Thyroid gland (tissue), 4 donors: Measurements from ENCODE around the gene SMAD3. TPM values are rescaled to one million over a fixed set of nuclear protein-coding genes. Genes with fewer than 3 reads are reported as not detected.

Experiments
- DNase-seq, 2 donors: peaks; one replicate each; pipeline ENCODE4 v3.0.0-alpha.2; 2019
- H3K27ac ChIP-seq, 3 donors: fragments of 200-600 bp; sonication (generic); 1 replicate in 2 of 3; 2 replicates in 1 of 3; pipeline ENCODE4 v1.5.1; 2016 to 2019; ENCODE audit warnings: mild to moderate bottlenecking in 1 of 3, moderate library complexity in 1 of 3
- H3K27me3 ChIP-seq: fragments of 200-600 bp; sonication (generic); one replicate; pipeline ENCODE4 v1.5.1; 2019
- H3K36me3 ChIP-seq, 2 donors: fragments of 200-600 bp; sonication (generic); one replicate each; pipeline ENCODE4 v1.5.1; 2016 to 2019
- H3K4me1 ChIP-seq, 2 donors: fragments of 200-600 bp; sonication (generic); one replicate each; pipeline ENCODE4 v1.5.1; 2017 to 2019
- H3K4me3 ChIP-seq, 3 donors: fragments of 200-600 bp; sonication (generic); replicated peaks in 1 of 3; 1 replicate in 2 of 3; 2 replicates in 1 of 3; pipeline ENCODE4 v1.5.1; 2016; ENCODE audit warnings: mild to moderate bottlenecking in 1 of 3
- H3K9me3 ChIP-seq: fragments of 200-600 bp; sonication (generic); one replicate; pipeline ENCODE4 v1.5.1; 2017
- POLR2A ChIP-seq, 2 donors: fragments of 450-650 bp; IDR thresholded peaks; one replicate each; pipeline ENCODE4 v1.6.1; 2017; ENCODE audit warnings: antibody characterized with exemption in 2 of 2, mild to moderate bottlenecking in 2 of 2, moderate library complexity in 1 of 2
- WGBS, 2 donors: methylation state at CpG; one replicate each; pipeline ENCODE4 v1.1.5; 2017; 5-methylcytosine and 5-hydroxymethylcytosine counted together
- intact Hi-C: fragments of 100-400 bp; cut with DNase I; formaldehyde crosslinking; loops from one replicate; pipeline ENCODE4 v1.15.1; 2023
- total RNA-seq, 4 donors: library from RNA; depleted of rRNA; stranded (reverse); fragments of >200 nt; gene quantifications; one replicate each; pipeline ENCODE4 v1.2.3, GENCODE V29; 2016
- TF ChIP-seq, protein P1 (sequence below), 6 experiments: fragments of 200-600 bp in 3 of 6; fragments of 450-650 bp in 3 of 6; sonication (generic) in 3 of 6; IDR thresholded peaks; one replicate each; pipeline ENCODE4 v1.5.1; 2016 to 2019; ENCODE audit warnings: antibody characterized with exemption in 6 of 6, mild to moderate bottlenecking in 2 of 6, inconsistent platforms in 1 of 6, moderate library complexity in 1 of 6

The SMAD3 gene
- total RNA-seq, 4 donors from 2014 or later: 33.6 to 66.5 (median 47.3) TPM

DNA sequence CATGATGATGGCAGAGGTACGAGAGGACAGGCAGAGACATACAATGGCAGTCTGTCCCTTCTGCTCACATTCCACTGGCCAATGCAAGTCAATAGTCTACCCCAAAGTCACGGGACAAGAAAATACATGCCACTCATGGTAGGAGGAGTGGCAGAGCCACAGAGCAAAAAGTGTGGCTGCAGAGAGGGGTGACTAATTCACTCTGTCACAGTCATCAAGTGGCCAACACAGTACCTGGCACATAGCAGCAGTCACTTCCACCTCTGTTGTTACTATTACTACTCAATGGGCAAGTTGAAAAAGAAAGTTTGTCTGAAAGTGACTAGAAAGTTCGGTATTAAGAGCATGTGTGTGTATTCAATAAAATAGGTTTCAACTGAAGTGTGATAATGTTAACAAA is 91.4 kb downstream of the SMAD3 start:
- 97 to 98% methylated on average over 3 of the region's 3 CpGs for WGBS, 2 donors
- no peak for DNase-seq
- intact Hi-C loops: no loop called here

DNA sequence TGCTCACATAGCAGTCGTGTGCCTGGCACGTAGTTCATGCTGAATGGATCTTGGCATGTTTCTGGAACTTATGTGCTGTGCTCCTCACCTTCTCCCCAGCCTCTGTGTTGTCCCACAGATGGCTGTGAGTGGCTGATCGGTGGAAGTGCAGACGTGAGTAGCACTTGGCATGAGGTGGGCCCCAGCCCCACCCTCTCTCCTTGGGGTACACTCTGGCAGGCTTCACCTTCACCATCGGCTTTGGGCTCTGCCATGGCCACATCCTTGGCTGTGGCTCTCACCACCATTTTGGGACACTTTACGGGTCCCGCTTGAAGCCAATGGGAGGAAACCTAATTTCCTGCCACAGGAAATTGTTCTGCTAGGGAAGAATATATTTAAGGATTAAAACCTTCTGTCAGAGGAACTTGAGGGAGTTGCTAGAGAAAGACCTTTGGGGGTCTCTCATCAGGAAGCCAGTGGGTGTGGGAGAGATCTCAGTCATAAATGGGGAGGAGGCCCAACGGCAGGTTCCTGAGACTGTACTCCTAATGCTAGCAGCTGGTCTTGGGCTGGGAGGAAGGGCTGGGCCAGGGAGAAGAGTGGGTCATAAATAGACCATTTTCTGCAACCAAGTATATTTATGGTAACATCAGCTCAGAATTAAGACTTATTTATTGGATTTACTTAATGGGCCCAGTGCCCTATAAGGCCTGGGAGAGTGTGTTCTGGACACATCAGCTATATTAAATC is 92.3 kb downstream of the SMAD3 start:
- intact Hi-C loops: no loop called here
- WGBS, 2 donors: 74 to 79% methylated on average over 8 of the region's 8 CpGs
- Histone ChIP-seq H3K27ac (peak overlapping the region in 2 of 3 donors; percentile 47 to 52), H3K4me3 (no peak overlapping the region), H3K36me3 (no peaks in the 10 kb centered on the region), H3K27me3 (no peaks in the 10 kb centered on the region), H3K4me1 (peaks cover 49 to 61% of the 10 kb centered on the region in 2 donors), H3K9me3 (no peaks in the 10 kb centered on the region)
- peak in 1 of 2 donors; percentile 1 for DNase-seq
- no peak for TF ChIP-seq POLR2A (IDR thresholded peaks at IDR 0.05)
- TF ChIP-seq, protein P1, sequence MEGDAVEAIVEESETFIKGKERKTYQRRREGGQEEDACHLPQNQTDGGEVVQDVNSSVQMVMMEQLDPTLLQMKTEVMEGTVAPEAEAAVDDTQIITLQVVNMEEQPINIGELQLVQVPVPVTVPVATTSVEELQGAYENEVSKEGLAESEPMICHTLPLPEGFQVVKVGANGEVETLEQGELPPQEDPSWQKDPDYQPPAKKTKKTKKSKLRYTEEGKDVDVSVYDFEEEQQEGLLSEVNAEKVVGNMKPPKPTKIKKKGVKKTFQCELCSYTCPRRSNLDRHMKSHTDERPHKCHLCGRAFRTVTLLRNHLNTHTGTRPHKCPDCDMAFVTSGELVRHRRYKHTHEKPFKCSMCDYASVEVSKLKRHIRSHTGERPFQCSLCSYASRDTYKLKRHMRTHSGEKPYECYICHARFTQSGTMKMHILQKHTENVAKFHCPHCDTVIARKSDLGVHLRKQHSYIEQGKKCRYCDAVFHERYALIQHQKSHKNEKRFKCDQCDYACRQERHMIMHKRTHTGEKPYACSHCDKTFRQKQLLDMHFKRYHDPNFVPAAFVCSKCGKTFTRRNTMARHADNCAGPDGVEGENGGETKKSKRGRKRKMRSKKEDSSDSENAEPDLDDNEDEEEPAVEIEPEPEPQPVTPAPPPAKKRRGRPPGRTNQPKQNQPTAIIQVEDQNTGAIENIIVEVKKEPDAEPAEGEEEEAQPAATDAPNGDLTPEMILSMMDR (IDR thresholded peaks at IDR 0.05): no peak

More for the DNA sequence above, 91.4 kb downstream of the SMAD3 start:
- Histone ChIP-seq H3K4me3 (no peak overlapping the region), H3K27me3 (no peaks in the 10 kb centered on the region), H3K4me1 (peaks cover 50 to 61% of the 10 kb centered on the region in 2 donors), H3K36me3 (no peaks in the 10 kb centered on the region), H3K27ac (peak overlapping the region in 1 of 3 donors; percentile 17), H3K9me3 (no peaks in the 10 kb centered on the region)
- TF ChIP-seq POLR2A (IDR thresholded peaks at IDR 0.05): no peak
- TF ChIP-seq, protein P1 (IDR thresholded peaks at IDR 0.05): no peak

DNA sequence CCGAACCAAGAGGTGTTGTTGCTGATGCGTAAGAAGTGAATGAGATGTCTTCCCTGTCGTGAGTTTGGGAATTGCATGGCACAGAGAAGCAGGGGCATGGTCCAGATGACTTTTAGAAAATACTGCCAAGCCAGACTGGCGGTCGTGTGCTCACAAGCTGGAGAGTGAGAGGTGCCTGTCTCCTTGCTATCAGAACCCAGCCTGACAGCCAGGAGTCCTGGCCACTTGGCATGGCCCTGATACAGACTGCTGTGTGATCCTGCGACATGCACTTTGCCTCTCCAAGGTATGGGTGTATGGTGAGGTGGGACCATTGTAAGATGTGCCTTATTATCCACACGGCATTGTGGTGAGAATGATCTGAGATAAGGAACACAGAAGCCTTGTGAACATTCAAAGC is 93.0 kb downstream of the SMAD3 start:
- 67 to 70% methylated on average over 7 of the region's 7 CpGs for WGBS, 2 donors
- intact Hi-C loops: no loop called here
- H3K27ac ChIP-seq: peak overlapping the region in 2 of 3 donors; percentile 47 to 52
- H3K4me1 ChIP-seq: peaks cover 48 to 59% of the 10 kb centered on the region in 2 donors
- no peaks in the 10 kb centered on the region for H3K9me3 ChIP-seq
- H3K4me3 ChIP-seq: no peak overlapping the region
- DNase-seq: peak in 1 of 2 donors; percentile 8
- H3K27me3 ChIP-seq: no peaks in the 10 kb centered on the region
- H3K36me3 ChIP-seq: no peaks in the 10 kb centered on the region
- no peak for TF ChIP-seq POLR2A (IDR thresholded peaks at IDR 0.05)
- TF ChIP-seq, protein P1 (IDR thresholded peaks at IDR 0.05): no peak

DNA sequence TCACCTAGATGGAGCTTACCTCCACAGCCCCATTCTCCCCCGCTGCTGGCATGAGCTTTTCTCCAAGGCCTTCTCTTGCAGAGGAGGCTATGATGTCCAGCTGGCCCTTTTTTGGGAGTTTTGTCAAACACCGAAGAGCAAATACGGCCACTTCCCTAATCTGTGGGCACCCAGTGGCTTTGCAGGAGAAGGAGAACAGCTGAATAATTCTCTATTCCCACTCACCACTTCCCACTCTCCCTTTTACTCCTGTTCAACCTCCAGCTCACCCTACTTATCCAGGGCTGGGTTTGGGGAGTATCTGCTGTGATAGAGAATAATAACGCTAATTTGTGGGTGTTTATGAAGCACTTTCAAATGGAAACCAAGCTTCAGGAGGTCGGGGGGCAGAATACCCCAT is 96.0 kb downstream of the SMAD3 start:
- H3K4me3 ChIP-seq: no peak overlapping the region
- no peaks in the 10 kb centered on the region for H3K9me3 ChIP-seq
- intact Hi-C loops: no loop called here
- WGBS, 2 donors: 95 to 96% methylated on average over 5 of the region's 5 CpGs
- peak overlapping the region in 2 of 3 donors; percentile 54 to 67 for H3K27ac ChIP-seq
- no peak for TF ChIP-seq POLR2A (IDR thresholded peaks at IDR 0.05)
- TF ChIP-seq, protein P1 (IDR thresholded peaks at IDR 0.05): no peak
- no peaks in the 10 kb centered on the region for H3K27me3 ChIP-seq
- H3K4me1 ChIP-seq: peaks cover 48 to 60% of the 10 kb centered on the region in 2 donors
- peaks cover 0 to 13% of the 10 kb centered on the region in 2 donors for H3K36me3 ChIP-seq
- no peak for DNase-seq

DNA sequence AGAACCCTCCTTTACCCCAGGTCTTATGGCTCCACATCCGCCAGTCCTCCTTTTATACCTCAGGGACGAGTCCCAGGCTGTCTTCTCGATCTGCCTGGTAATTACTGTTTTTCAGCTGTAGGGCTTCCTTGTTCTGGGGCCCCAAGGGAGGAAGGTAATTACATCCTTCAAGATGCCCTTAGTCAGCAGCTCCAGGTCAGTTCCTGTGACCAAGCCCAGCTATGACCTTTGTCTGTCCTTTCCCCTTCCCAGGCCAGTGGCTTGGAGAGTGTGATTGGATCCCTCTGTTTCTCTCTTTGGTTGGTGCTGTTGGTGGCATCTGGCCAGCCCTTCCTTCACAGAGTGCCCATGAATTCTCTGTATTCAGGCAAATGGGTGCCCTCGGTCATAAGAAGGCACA is 96.5 kb downstream of the SMAD3 start:
- DNase-seq: peak; percentile 39 to 53
- Histone ChIP-seq H3K27ac (peak overlapping the region; percentile 38 to 67 (median 54)), H3K4me3 (no peak overlapping the region), H3K4me1 (peaks cover 48 to 59% of the 10 kb centered on the region in 2 donors), H3K27me3 (no peaks in the 10 kb centered on the region), H3K36me3 (peaks cover 2 to 18% of the 10 kb centered on the region in 2 donors), H3K9me3 (no peaks in the 10 kb centered on the region)
- TF ChIP-seq, protein P1 (IDR thresholded peaks at IDR 0.05): no peak
- no peak for TF ChIP-seq POLR2A (IDR thresholded peaks at IDR 0.05)
- WGBS, 2 donors: 80 to 89% methylated on average over 4 of the region's 4 CpGs
- intact Hi-C loops: no loop called here
